ENCODE results near the gene SLC9A8.

SLC9A8 gene

DNA sequence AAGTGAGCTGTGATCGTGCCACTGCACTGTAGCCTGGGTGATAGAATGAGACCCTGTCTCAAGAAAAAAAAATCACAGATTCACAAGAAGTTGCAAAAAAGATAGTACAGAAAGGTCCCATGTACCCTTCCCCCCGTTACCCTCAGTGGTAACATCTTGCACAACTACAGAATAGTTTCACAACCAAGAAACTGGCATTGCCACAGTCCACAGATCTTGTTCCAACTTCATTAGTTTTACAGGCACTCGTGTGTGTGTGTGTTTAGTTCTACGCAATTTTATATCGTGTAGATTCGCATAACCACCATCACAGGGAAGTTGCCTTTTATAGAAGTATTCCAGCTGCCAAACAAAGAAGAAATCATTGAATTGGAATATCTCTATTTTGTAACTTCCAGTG lies 83.6 kb downstream of the SLC9A8 start:
- DNase-seq, result no peak

- no peak for DNase-seq
These were observed 87.1 kb downstream of the SLC9A8 start for GRCh38 chr20:49899541-49900383.

- no peak for DNase-seq
These were observed 89.0 kb downstream of the SLC9A8 start for GRCh38 chr20:49901588-49901987.

- DNase-seq, result no peak
These were observed 92.0 kb downstream of the SLC9A8 start for GRCh38 chr20:49904440-49905214.

- DNase-seq, result no peak
These were observed 92.9 kb downstream of the SLC9A8 start for GRCh38 chr20:49905415-49906091.

GRCh38 chr20:49906101-49906604 lies 93.5 kb downstream of the SLC9A8 start:
- no peak for DNase-seq

DNA sequence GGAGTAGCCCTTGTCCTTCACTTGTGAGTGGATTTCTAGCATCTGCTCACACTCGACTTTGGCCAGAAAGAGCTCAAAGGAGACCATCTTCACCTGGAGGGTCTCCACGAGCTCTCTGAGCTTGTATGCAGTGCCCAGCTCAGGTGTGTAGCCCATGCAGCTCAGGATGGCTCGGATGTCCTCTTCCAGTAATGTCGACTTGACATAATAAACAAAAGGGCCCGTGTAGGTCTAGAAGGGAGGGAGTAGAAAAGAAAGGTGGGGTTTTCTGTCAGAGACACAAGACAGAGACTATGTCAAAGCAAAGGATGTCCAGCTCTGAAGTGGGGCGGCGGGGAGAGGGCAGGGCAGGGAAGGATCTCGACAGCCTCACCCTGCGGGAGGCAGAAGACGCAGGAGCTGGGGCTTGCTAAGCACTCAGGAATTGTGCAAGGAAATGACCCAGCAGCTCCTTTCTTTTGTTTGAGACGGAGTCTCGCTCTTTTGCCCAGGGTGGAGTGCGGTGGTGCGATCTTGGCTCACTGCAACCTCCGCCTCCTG lies 94.1 kb downstream of the SLC9A8 start:
- no peak for DNase-seq

DNA sequence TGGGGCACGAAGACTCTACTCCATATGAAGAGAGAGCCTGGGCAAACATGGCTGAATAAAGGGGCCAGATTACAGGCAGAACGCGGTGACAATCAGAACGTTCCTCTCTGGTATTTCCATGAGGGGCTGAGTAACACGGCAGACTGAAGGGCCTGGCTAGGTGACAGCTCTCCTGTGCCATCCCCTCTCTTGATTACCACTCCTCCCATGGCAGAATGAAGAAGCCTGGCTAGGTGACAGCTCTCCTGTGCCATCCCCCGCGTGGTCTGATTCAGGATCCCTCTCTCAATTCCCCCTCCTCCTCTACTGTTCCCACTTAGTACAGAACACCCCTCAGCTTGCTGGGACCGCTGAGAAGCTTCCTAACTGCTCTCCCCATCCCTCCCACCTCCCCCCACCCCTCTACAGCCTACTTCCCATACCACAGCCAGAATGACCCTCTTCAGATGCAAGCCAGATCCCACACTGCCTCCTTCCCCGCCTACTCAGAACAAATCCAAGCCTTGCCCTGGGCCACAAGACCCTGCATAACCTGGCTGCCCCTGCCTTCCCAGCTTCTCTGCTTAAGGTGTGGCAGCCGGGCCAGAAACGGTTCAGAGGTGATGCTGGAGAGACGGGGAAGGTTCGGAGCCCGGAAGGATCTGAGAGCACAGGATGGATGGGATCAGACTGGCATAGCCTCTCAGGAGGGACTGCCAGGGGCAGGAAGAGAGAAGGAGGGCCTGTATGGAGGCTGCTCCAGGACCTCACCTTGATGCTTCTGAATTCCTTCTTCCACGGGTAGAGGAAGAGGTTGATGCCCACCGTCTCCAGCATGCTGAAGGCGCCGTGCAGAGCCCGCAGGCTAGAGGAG lies 95.0 kb downstream of the SLC9A8 start:
- no peak for DNase-seq

DNA sequence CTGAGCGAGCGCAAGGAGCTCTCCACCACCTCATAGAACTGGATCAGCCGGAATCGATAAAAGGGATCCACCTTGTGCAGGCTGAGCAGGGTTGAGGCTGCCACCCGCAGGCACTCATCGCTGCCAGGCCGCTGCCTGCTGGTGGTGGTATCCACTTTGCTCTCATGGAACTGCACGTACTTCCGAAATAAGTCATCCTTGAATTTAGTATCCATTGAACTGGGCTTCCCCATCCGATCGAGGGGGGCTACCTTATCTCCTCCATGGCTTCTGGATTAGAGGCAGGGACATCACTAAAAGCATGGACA lies 95.6 kb downstream of the SLC9A8 start:
- DNase-seq, result no peak

- DNase-seq, result no peak
These were observed 97.1 kb downstream of the SLC9A8 start for GRCh38 chr20:49909499-49910339.

DNA sequence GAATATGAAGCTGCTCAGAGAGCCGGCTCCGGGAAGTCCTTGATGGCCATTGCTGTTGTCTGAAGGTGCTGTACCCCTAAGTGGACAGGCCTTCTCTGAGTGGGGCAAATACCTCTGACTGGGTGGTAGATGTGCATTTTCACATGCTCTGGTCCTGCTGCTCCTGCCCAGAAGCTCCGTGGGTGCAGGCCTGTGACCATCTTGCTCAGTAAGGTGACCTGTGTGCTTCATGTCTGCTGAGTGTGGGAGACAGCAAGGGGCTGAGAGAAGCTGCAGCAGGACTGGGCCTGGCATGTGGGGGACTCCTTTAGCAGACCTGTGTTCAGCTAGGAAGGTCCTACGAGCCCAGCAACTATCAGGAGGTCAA lies 97.7 kb downstream of the SLC9A8 start:
- no peak for DNase-seq

DNA sequence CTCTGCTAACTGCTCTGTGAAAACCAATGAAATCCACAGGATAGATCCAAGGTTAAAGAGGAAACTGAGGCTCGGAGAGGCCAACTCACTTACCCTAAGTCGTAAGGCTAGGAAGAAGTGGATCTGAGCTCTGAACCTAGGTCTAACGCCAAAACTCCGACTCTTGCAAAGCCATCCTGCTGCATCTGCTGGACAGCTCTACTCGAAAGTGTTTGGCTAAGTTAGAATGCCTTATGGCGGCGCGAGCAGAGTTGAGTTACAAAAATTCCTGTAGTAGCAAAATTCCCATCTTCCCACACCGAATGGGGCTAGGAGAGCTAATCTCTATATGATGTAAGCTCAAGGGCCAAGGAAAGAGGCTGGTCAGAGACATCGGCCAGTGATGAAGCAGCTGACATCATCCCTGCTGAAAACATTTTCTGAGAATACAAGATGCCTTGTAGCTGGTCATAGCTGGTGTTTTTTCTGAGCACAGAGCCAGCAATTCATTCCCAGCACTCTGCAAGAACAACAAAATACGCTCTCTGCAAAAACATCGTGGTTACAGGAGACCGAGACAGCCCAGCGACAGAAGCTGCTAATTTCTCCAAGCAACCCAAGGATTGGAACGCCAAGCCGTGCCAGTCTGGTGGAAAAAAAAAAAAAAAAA lies 100.9 kb downstream of the SLC9A8 start:
- no peak for DNase-seq

DNA sequence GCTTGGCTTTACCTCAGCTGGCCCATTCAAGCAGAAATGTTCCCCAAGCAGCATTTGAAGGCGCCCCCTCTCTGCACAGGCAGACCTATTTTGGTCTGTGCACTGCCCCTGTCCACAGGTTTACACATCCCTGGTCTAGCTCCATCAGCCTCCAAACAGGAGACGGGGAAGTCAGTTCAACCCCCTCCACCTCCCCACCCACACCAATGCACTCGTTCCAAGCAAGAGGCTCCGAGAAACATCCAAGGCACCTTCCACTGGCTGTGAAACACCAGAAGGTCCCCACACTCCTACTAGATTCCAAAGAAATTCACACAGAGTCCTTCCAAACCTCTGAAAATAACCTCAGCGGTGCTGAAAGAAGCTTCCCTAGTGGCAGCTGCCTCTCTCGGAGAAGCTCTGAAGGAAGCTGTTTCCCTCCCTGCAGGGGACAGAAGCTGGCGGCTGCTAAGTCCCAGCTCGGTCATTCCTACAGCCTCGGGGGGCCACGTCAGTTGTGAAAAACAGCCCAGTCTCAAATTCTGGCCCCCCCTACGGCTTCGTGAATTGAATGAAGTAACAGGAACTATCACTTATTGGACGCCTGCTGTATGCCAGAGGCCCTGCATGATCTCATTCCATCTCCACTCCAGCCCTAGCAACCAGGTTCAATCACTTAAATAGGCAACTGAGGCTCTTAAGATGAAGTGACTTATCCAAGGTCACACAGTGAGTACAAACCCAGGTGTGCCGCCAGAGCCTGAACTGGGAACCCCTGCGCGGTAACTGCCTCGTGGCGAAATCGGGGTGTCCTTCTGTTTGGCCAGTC lies 101.9 kb downstream of the SLC9A8 start:
- DNase-seq, result no peak

- no peak for DNase-seq
These were observed 102.4 kb downstream of the SLC9A8 start for GRCh38 chr20:49915118-49915379.

DNA sequence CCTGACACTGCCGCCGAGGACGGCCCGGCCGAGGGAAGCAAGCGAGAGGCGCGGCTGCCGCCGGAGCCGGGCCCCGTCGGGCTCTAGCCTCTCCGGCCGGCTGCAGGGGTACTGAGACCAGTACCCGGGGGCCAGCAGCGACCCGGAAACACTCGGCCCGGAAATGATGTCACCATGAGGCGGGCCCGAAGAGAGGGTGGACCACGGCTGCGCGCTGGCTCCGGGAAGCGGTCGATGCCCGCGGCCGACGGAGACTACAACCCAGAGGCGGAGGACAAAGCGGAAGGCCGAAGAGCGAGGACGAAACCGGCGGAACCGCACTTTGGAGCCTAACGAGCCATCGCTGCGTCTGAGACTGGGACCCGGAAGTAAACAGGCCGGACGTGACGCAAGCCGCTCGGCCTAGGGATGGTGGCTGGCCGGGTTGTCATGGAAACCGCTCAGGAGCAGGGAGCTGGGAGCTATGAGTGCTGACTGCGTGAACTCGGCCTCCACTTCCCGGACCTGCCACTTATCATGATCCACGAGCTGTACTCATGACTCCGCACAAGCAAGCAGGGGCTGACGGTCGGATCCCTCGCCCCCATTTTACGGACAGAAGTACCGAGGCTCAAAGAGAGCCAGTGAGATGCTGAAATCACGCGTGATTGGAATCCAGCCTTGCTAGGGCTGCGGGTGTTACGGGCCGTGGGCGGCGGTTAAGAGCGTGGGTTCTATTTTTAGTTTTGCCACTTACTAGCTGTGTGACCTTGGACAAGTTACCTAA lies 102.9 kb downstream of the SLC9A8 start, which contains the start of gene SPATA2:
SPATA2 (minus strand) TSS at position 150 of the 766 bp plus-strand sequence. CDS start 7,039 bp downstream, outside the sequence.
- peak; percentile 84 for DNase-seq

- no peak for DNase-seq
These were observed 103.7 kb downstream of the SLC9A8 start for GRCh38 chr20:49916146-49917002.

GRCh38 chr20:49918446-49918845 lies 105.8 kb downstream of the SLC9A8 start:
- DNase-seq, result no peak

- DNase-seq, result no peak
These were observed 106.4 kb downstream of the SLC9A8 start for GRCh38 chr20:49919009-49919408.
